ENCODE measurements around the gene TRIM2. TPM values are rescaled to one million over a fixed set of nuclear protein-coding genes. Genes with fewer than 3 reads are reported as not detected.

Gene TRIM2
- total RNA-seq, 1 donor from 2014 or later: 35.9 TPM

GRCh38 chr4:153218961-153219360 lies 14.7 kb downstream of the TRIM2 start:
- Histone ChIP-seq H3K4me1 (peaks cover 9% of the 10 kb centered on the region), H3K36me3 (no peaks in the 10 kb centered on the region), H3K27ac (no peak overlapping the region), H3K9me3 (no peaks in the 10 kb centered on the region), H3K4me3 (no peak overlapping the region), H3K27me3 (no peaks in the 10 kb centered on the region)
- DNase-seq (no peak), ATAC-seq (peak; percentile 37)
- TF ChIP-seq, protein P1, sequence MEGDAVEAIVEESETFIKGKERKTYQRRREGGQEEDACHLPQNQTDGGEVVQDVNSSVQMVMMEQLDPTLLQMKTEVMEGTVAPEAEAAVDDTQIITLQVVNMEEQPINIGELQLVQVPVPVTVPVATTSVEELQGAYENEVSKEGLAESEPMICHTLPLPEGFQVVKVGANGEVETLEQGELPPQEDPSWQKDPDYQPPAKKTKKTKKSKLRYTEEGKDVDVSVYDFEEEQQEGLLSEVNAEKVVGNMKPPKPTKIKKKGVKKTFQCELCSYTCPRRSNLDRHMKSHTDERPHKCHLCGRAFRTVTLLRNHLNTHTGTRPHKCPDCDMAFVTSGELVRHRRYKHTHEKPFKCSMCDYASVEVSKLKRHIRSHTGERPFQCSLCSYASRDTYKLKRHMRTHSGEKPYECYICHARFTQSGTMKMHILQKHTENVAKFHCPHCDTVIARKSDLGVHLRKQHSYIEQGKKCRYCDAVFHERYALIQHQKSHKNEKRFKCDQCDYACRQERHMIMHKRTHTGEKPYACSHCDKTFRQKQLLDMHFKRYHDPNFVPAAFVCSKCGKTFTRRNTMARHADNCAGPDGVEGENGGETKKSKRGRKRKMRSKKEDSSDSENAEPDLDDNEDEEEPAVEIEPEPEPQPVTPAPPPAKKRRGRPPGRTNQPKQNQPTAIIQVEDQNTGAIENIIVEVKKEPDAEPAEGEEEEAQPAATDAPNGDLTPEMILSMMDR (IDR thresholded peaks at IDR 0.05): no peak
- intact Hi-C loops (cut with DNase I): no loop called here

GRCh38 chr4:153220682-153221395 lies 16.6 kb downstream of the TRIM2 start:
- Histone ChIP-seq H3K36me3 (no peaks in the 10 kb centered on the region), H3K27ac (no peak overlapping the region), H3K4me1 (peaks cover 13% of the 10 kb centered on the region), H3K4me3 (no peak overlapping the region), H3K9me3 (no peaks in the 10 kb centered on the region), H3K27me3 (no peaks in the 10 kb centered on the region)
- no peak for DNase-seq
- no peak for ATAC-seq
- intact Hi-C loops (cut with DNase I): no loop called here
- TF ChIP-seq, protein P1 (IDR thresholded peaks at IDR 0.05): no peak

GRCh38 chr4:153221783-153222706 lies 17.8 kb downstream of the TRIM2 start:
- ATAC-seq (peak; percentile 39), DNase-seq (no peak)
- Histone ChIP-seq H3K4me1 (peaks cover 13% of the 10 kb centered on the region), H3K27ac (peak overlapping the region; percentile 88), H3K27me3 (no peaks in the 10 kb centered on the region), H3K4me3 (peak overlapping the region; percentile 68), H3K9me3 (no peaks in the 10 kb centered on the region), H3K36me3 (no peaks in the 10 kb centered on the region)
- TF ChIP-seq, protein P1 (IDR thresholded peaks at IDR 0.05): no peak
- intact Hi-C loops (cut with DNase I): no loop called here

DNA sequence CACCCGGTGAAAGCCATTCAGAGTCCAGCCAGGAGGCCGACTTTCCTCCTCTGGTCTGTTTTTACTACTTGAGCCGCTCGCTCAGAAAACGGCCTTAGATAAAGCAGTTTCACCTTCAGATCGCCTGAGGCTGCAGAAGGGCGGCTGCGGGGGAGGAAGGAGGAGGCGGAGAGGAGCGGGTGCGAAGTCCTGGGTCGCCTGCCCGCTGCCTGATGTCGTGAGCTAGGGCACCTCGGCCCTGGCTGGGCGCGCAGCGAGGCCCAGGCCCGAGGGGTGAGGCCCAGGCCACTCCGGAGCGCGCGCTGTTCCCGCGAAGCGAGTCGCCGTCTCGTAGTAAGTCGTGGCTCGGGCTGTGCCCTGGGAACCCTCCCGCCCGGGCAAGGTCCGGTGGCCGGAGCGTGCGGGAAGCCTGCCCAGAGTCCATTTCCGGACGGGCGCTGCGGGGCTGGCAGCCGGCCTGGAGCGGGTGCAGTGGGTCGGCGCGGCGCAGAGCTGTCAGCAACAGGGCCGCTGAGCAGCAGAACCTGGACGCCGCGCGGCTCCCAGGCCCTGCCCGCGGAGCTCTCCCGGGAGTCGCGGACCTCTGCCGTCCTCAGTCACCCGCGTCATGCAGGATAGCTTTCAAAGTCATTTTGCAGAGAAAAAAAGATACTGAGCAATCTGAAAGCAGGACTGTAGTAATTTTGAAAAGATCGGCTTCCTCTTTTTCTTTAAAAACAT lies 18.6 kb downstream of the TRIM2 start:
- no peaks in the 10 kb centered on the region for H3K36me3 ChIP-seq
- H3K27me3 ChIP-seq: no peaks in the 10 kb centered on the region
- DNase-seq (peak; percentile 78), ATAC-seq (peak; percentile 84)
- peak overlapping the region; percentile 68 for H3K4me3 ChIP-seq
- intact Hi-C loops (cut with DNase I): no loop called here
- no peaks in the 10 kb centered on the region for H3K9me3 ChIP-seq
- peaks cover 19% of the 10 kb centered on the region for H3K4me1 ChIP-seq
- TF ChIP-seq, protein P1 (IDR thresholded peaks at IDR 0.05): no peak
- peak overlapping the region; percentile 88 for H3K27ac ChIP-seq

DNA sequence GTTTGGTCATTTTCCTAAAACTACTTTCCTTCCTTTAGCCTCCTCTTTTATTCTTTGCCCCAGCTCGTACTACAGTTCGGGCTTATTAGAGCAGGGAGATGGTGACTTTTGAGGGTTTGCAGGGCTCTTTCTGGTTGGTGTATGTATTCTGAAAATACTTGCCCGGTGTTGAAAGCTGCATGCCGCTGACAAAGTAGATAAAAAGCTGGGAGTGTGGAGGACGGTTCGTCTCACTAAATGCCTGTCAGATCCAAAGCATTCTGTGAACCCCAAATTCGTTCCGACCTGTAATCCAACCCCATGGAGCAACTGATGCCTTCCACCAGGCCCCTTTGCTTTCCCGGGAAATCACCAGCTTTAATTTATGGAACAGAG lies 19.2 kb downstream of the TRIM2 start:
- TF ChIP-seq, protein P1 (IDR thresholded peaks at IDR 0.05): no peak
- Histone ChIP-seq H3K9me3 (no peaks in the 10 kb centered on the region), H3K36me3 (no peaks in the 10 kb centered on the region), H3K27ac (peak overlapping the region; percentile 88), H3K27me3 (no peaks in the 10 kb centered on the region), H3K4me3 (peak overlapping the region; percentile 68), H3K4me1 (peaks cover 22% of the 10 kb centered on the region)
- ATAC-seq (no peak), DNase-seq (no peak)
- intact Hi-C loops (cut with DNase I): no loop called here

All from upper lobe of right lung (tissue), 1 donor.